Skeletal muscle satellite cell (primary cell): Measurements from ENCODE around the gene PAK4.

ENCODE experiments used
- H3K27me3 ChIP-seq: 2 replicates; pipeline ENCODE4 v1.7.0; 2013; ENCODE audit warnings: low read length; ENCODE audit not compliant: control insufficient read depth, insufficient read depth
- H3K36me3 ChIP-seq: 2 replicates; pipeline ENCODE4 v1.7.0; 2013; ENCODE audit warnings: mild to moderate bottlenecking, control low read depth, low read length; ENCODE audit not compliant: insufficient read depth
- H3K4me1 ChIP-seq: 2 replicates; pipeline ENCODE4 v1.7.0; 2013; ENCODE audit warnings: low read length; ENCODE audit not compliant: control insufficient read depth, insufficient read depth
- H3K4me2 ChIP-seq: 2 replicates; pipeline ENCODE4 v1.7.0; 2013; ENCODE audit warnings: mild to moderate bottlenecking, low read length
- H3K4me3 ChIP-seq: 2 replicates; pipeline ENCODE4 v1.7.0; 2013; ENCODE audit warnings: low read length
- H3K9ac ChIP-seq: 2 replicates; pipeline ENCODE4 v1.7.0; 2013; ENCODE audit warnings: mild to moderate bottlenecking, low read depth, low read length, moderate library complexity
- H3K9me3 ChIP-seq: replicated peaks from 2 replicates; pipeline ENCODE4 v1.7.0; 2013; ENCODE audit warnings: mild to moderate bottlenecking, control low read depth, low read length

The PAK4 gene

GRCh38 chr19:39196860-39197562 is 71.4 kb downstream of the PAK4 start, which contains the start of gene NCCRP1:
Gene NCCRP1, plus strand, starts transcription at chr19:39196964. Its CDS starts 19 bp downstream, at chr19:39196983.
- peaks cover 73% of the 10 kb centered on the region for H3K27me3 ChIP-seq
- no peak within 1 kb of the TSS for H3K9ac ChIP-seq
- no peaks in the 10 kb centered on the region for H3K36me3 ChIP-seq
- peaks cover 3% of the 10 kb centered on the region for H3K4me1 ChIP-seq
- H3K4me2 ChIP-seq: peak within 1 kb of the TSS; percentile 32
- H3K4me3 ChIP-seq: no peak within 1 kb of the TSS
- H3K9me3 ChIP-seq: no peaks in the 10 kb centered on the region

- Histone ChIP-seq H3K9ac (no peak overlapping the region), H3K4me2 (no peak overlapping the region), H3K4me3 (no peak overlapping the region), H3K4me1 (peaks cover 3% of the 10 kb centered on the region), H3K27me3 (peaks cover 77% of the 10 kb centered on the region), H3K36me3 (no peaks in the 10 kb centered on the region), H3K9me3 (no peaks in the 10 kb centered on the region)
Observed at GRCh38 chr19:39197808-39198207, 72.2 kb downstream of the PAK4 start.

GRCh38 chr19:39199025-39199424 is 73.4 kb downstream of the PAK4 start:
- no peak overlapping the region for H3K9ac ChIP-seq
- H3K4me1 ChIP-seq: peaks cover 3% of the 10 kb centered on the region
- H3K4me2 ChIP-seq: peak overlapping the region; percentile 66
- no peaks in the 10 kb centered on the region for H3K9me3 ChIP-seq
- H3K4me3 ChIP-seq: peak overlapping the region; percentile 50
- peaks cover 81% of the 10 kb centered on the region for H3K27me3 ChIP-seq
- no peaks in the 10 kb centered on the region for H3K36me3 ChIP-seq

- Histone ChIP-seq H3K4me3 (no peak overlapping the region), H3K4me2 (no peak overlapping the region), H3K27me3 (peaks cover 83% of the 10 kb centered on the region), H3K4me1 (peaks cover 3% of the 10 kb centered on the region), H3K9ac (no peak overlapping the region), H3K36me3 (no peaks in the 10 kb centered on the region), H3K9me3 (no peaks in the 10 kb centered on the region)
Observed at GRCh38 chr19:39200066-39200802, 74.6 kb downstream of the PAK4 start.

GRCh38 chr19:39200803-39201115 is 75.2 kb downstream of the PAK4 start:
- Histone ChIP-seq H3K36me3 (no peaks in the 10 kb centered on the region), H3K4me3 (no peak overlapping the region), H3K4me2 (no peak overlapping the region), H3K9ac (no peak overlapping the region), H3K9me3 (no peaks in the 10 kb centered on the region), H3K27me3 (peaks cover 82% of the 10 kb centered on the region), H3K4me1 (peaks cover 3% of the 10 kb centered on the region)

GRCh38 chr19:39202998-39203355 is 77.4 kb downstream of the PAK4 start:
- Histone ChIP-seq H3K36me3 (no peaks in the 10 kb centered on the region), H3K4me2 (no peak overlapping the region)

GRCh38 chr19:39203372-39204341 is 78.1 kb downstream of the PAK4 start, which contains the start of gene SYCN:
Gene SYCN, minus strand, starts transcription at chr19:39204263. Its CDS starts 9 bp downstream, at chr19:39204254.
- Histone ChIP-seq H3K4me3 (no peak within 1 kb of the TSS), H3K4me2 (no peak within 1 kb of the TSS), H3K9me3 (no peaks in the 10 kb centered on the region), H3K27me3 (peaks cover 77% of the 10 kb centered on the region), H3K9ac (no peak within 1 kb of the TSS), H3K36me3 (no peaks in the 10 kb centered on the region), H3K4me1 (peaks cover 3% of the 10 kb centered on the region)

More at GRCh38 chr19:39202998-39203355, 77.4 kb downstream of the PAK4 start:
- Histone ChIP-seq H3K9me3 (no peaks in the 10 kb centered on the region), H3K27me3 (peaks cover 75% of the 10 kb centered on the region), H3K4me3 (no peak overlapping the region), H3K4me1 (peaks cover 3% of the 10 kb centered on the region), H3K9ac (no peak overlapping the region)

GRCh38 chr19:39205449-39205764 is 79.8 kb downstream of the PAK4 start:
- no peaks in the 10 kb centered on the region for H3K36me3 ChIP-seq
- no peak overlapping the region for H3K9ac ChIP-seq
- no peaks in the 10 kb centered on the region for H3K9me3 ChIP-seq
- peaks cover 71% of the 10 kb centered on the region for H3K27me3 ChIP-seq
- no peak overlapping the region for H3K4me2 ChIP-seq
- H3K4me3 ChIP-seq: no peak overlapping the region
- no peaks in the 10 kb centered on the region for H3K4me1 ChIP-seq

GRCh38 chr19:39206122-39206521 is 80.5 kb downstream of the PAK4 start:
- Histone ChIP-seq H3K9me3 (no peaks in the 10 kb centered on the region), H3K27me3 (peaks cover 64% of the 10 kb centered on the region), H3K4me2 (no peak overlapping the region), H3K36me3 (no peaks in the 10 kb centered on the region), H3K4me1 (no peaks in the 10 kb centered on the region), H3K4me3 (no peak overlapping the region), H3K9ac (no peak overlapping the region)

GRCh38 chr19:39207293-39207836 is 81.8 kb downstream of the PAK4 start:
- H3K9me3 ChIP-seq: no peaks in the 10 kb centered on the region
- H3K4me3 ChIP-seq: no peak overlapping the region
- H3K9ac ChIP-seq: no peak overlapping the region
- H3K27me3 ChIP-seq: peaks cover 60% of the 10 kb centered on the region
- no peak overlapping the region for H3K4me2 ChIP-seq
- H3K4me1 ChIP-seq: no peaks in the 10 kb centered on the region
- no peaks in the 10 kb centered on the region for H3K36me3 ChIP-seq

GRCh38 chr19:39208175-39208795 is 82.7 kb downstream of the PAK4 start:
- H3K4me3 ChIP-seq: no peak overlapping the region
- no peaks in the 10 kb centered on the region for H3K4me1 ChIP-seq
- H3K4me2 ChIP-seq: no peak overlapping the region
- H3K36me3 ChIP-seq: no peaks in the 10 kb centered on the region
- no peaks in the 10 kb centered on the region for H3K9me3 ChIP-seq
- no peak overlapping the region for H3K9ac ChIP-seq
- peaks cover 51% of the 10 kb centered on the region for H3K27me3 ChIP-seq
